ENCODE measurements around the gene CNTNAP2. TPM values are rescaled to one million over a fixed set of nuclear protein-coding genes. Genes with fewer than 3 reads are reported as not detected.

Gene CNTNAP2
- total and polyA plus RNA-seq, 2 of the 13 experiments (the other 11 are each of a cell fraction or from before 2014, with no cell fraction given), result 0.40 to 0.42 TPM

DNA sequence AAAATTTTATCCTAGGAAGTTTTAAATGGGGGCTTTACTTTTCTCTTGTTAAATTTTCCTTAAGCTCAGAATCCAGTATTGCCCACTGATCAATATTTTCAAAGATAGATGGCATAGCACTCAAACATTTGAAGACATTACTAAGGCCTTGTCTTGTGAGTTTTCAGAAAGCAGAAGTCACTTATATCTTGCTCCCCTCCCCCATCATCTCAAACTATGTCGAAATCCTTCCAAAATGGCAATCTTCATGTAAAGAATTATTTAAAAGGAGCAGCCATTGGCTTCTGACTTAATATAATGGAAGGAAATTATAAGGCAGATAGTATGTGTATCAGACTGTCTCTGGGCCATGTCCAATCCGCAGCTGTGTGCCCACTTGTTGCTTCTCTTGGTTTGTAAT, 1920.4 kb downstream of the CNTNAP2 start:
- no peak for FAIRE-seq
- DNase-seq (ENCODE audit: low spot score), result no peak
- ChIA-PET POLR2A (no interaction called here), CTCF (ENCODE audit: low intra/inter-chr PET ratio, low total read pairs) (no interaction called here)
- 0% methylated on average over 2 of the region's 2 CpGs for WGBS (ENCODE audit: low lambda C conversion rate)
- Histone ChIP-seq H3K27ac (ENCODE audit: extremely low read length, insufficient read depth, low read length) (no peak overlapping the region), H3K9ac (ENCODE audit: insufficient read depth, low read depth, low read length) (no peak overlapping the region), H3K4me2 (ENCODE audit: low read depth, low read length) (no peak overlapping the region), H4K20me1 (ENCODE audit: insufficient read depth, low read length) (no peaks in the 10 kb centered on the region), H3K27me3 (ENCODE audit: control insufficient read depth in 1 of 2, insufficient read depth in 2 of 2, low read length in 2 of 2) (0 out of 5 replicates have a peak, but pooled peaks cover 0 to under 1% of the 10 kb centered on the region in 2 experiments), H3K36me3 (replicated peaks in 1 of 2; ENCODE audit: control insufficient read depth in 1 of 2, insufficient read depth in 2 of 2, low read length in 2 of 2) (no peaks in the 10 kb centered on the region), H3K4me1 (ENCODE audit: insufficient read depth, low read length) (no peaks in the 10 kb centered on the region), H3K9me3 (ENCODE audit: low read length) (no peaks in the 10 kb centered on the region), H3K4me3 (replicated peaks in 1 of 3; ENCODE audit: insufficient read depth in 1 of 3, low read depth in 2 of 3, low read length in 3 of 3) (no peak overlapping the region), H2AFZ (ENCODE audit: low read length) (no peak overlapping the region), H3K79me2 (ENCODE audit: insufficient read depth, low read length) (no peaks in the 10 kb centered on the region)
- no peak for TF ChIP-seq ZNF841 (CRISPR knock-in tag; IDR thresholded peaks at IDR 0.05; ENCODE audit: borderline replicate concordance)
- no peak for TF ChIP-seq ZNF746 (CRISPR knock-in tag; IDR thresholded peaks at IDR 0.05)
- no peak for TF ChIP-seq ZNF263 (CRISPR knock-in tag; IDR thresholded peaks at IDR 0.05)
- no peak for TF ChIP-seq RXRA (CRISPR knock-in tag; IDR thresholded peaks at IDR 0.05)
- no peak for TF ChIP-seq NCOA2 (CRISPR knock-in tag; IDR thresholded peaks at IDR 0.05)
- no peak for TF ChIP-seq RARG (CRISPR knock-in tag; IDR thresholded peaks at IDR 0.05; ENCODE audit: low read depth)
- TF ChIP-seq ZXDC (CRISPR knock-in tag; IDR thresholded peaks at IDR 0.05), result no peak
- TF ChIP-seq ZFP91 (CRISPR knock-in tag; IDR thresholded peaks at IDR 0.05; ENCODE audit: borderline replicate concordance), result no peak
- TF ChIP-seq, protein P1, sequence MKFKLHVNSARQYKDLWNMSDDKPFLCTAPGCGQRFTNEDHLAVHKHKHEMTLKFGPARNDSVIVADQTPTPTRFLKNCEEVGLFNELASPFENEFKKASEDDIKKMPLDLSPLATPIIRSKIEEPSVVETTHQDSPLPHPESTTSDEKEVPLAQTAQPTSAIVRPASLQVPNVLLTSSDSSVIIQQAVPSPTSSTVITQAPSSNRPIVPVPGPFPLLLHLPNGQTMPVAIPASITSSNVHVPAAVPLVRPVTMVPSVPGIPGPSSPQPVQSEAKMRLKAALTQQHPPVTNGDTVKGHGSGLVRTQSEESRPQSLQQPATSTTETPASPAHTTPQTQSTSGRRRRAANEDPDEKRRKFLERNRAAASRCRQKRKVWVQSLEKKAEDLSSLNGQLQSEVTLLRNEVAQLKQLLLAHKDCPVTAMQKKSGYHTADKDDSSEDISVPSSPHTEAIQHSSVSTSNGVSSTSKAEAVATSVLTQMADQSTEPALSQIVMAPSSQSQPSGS (CRISPR knock-in tag; IDR thresholded peaks at IDR 0.05), result no peak
- no peak for TF ChIP-seq ZNF205 (CRISPR knock-in tag; IDR thresholded peaks at IDR 0.05)
- no peak for ATAC-seq
- in situ Hi-C loops (cut with HindIII; ENCODE audit: extremely low pct_ligation_motif_present, low pct_unique_long_range_greater_than_20kb), result no loop called here
- BruUV-seq (replicated peaks), result no TSS peak
- intact Hi-C loops (cut with micrococcal nuclease; ENCODE audit: unreplicated experiment), result no loop called here
